Measurements from ENCODE around the gene SHOX.

SHOX gene

DNA sequence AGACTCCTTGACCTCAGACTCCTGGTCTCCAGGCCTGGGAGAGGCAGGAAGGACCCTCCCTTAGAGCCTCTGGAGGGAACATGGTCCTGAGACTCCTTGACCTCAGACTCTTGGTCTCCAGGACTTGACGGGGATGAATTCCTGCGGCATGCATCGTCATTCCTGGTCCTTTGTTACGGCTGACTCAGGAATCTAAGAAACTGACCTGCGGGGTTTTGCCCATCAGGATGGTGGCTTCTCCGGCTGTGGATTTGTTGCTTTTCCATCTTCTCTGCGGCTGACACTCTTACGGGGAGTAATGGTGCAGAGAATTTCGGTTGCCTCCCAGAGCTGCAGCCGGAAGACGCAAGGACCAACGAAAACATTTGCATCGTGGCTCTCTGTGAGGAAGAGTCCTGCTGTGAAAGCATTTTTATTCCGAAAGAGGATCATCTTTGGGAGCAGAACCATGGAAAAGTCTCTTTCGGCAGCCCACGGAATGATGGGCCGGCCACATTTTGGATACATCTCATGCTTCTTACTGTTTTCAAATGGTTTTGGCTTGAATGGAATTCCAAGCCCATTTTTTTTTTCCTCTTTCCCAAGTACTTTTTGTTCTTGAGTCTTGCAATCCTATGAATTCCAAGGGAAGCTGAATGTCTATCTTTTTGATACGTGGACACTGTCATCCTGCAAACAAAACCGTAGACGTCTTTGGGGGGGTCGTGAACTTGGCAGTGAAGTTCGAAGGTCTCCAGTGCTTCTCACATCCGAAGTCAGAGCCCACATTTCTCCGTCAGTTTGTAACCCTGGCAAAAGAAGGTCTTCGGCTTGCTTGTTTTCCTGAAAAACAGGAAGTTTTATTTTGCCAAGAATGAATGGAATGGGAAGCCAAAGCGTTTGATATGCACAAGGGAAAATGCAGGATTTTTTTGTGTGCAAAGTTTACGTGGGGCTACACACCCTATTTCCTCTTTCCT is 36.5 kb downstream of the SHOX start:
- DNase-seq (ENCODE audit: low spot score) = no peak

DNA sequence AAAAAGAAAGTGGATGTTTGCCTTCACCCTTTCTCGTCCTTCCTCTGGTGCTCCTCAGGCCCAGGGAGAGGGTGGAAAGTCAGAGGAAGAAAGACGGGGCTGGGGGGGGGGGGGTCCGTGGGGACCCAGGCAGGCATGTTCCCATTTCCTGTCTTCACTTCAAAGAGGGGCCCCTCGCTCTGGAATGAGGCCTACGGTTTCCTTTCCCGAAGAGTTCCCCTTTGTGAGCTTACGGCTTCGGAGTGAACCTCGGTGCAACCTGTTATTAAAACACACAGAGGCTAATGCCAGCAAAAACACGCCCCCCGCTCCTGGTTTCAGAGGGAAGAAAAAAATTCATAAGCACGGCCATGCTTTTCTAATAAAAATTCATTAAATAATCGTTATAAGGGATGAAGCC is 40.1 kb downstream of the SHOX start:
- no peak for DNase-seq (ENCODE audit: low spot score)

- DNase-seq (ENCODE audit: low spot score) = no peak
Observed at GRCh38 chrX:672931-673330, 42.3 kb downstream of the SHOX start.

- DNase-seq (ENCODE audit: low spot score) = no peak
Observed at GRCh38 chrX:675279-675954, 44.8 kb downstream of the SHOX start.

DNA sequence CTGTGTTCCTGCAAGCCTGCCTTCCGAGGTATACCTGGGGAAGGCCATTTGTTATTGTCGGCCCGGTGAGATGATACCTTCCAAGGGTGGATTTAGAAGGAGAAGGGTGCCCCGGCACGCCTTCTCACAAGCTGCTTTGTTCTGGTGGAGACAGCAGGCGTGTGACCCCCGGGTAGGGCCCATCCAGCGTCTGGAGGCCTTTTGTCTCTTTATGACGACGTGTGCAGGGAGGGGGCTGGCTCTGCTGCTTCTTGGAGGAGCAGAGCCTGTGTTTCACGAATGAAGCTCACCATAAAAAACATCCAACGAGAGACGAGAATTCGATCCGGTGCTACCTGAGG is 45.3 kb downstream of the SHOX start:
- DNase-seq (ENCODE audit: low spot score) = no peak

DNA sequence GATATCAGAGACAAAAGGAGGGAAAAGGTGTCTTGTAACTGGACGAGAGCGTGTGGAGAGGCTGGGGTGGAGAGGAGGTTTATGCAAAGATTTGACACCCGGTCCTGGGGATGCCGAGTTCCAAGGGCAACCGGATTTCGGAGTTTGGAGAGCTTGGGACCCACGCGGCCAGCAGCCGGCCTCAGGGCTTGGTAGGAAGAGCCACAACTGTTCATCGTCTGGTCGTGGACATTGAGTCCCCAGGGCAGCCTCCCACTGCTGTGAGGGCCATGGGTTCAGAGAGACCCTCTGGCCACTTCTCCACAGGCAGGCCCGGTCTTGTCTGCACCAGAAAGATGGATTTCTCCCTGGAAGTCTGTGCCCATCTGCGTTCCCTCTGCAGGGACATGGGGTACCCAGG is 46.8 kb downstream of the SHOX start:
- DNase-seq (ENCODE audit: low spot score) = no peak

DNA sequence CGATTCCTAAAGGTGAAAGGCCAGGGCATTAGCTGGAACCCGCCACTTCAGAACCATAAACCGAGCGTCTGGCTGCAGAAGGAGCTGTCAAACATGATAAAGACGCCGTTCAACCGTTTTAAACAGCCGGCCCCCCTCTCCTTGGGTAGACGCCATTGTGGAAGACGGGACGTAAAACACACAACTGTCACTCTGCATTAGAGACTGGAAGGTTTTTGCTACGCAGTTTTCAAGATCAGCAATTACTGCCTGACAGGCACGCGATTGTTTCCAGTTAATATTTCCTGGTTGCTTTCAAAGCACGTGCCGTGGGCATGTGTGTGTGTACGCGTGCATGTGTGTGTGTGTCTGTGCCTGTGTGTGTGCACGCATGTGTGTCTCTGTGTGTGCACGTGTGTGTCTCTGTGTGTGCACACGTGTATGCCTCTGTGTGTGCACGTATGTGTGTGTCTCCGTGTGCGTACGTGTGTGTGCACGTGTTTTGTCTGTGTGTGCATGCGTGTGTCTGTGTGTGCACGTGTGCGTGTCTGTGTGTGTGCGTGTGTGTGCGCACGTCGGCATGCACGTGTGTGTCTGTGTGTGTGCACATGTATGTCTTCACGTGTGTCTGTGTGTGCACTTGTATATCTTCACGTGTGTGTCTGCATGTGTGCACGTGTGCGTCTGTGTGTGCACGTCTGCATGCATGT is 48.8 kb downstream of the SHOX start:
- DNase-seq (ENCODE audit: low spot score) = no peak

- no peak for DNase-seq (ENCODE audit: low spot score)
Observed at GRCh38 chrX:680062-680461, 49.5 kb downstream of the SHOX start.

GRCh38 chrX:681989-682388 is 51.4 kb downstream of the SHOX start:
- DNase-seq (ENCODE audit: low spot score) = no peak

GRCh38 chrX:682892-683291 is 52.3 kb downstream of the SHOX start:
- DNase-seq (ENCODE audit: low spot score) = no peak

GRCh38 chrX:683576-683975 is 53.0 kb downstream of the SHOX start:
- no peak for DNase-seq (ENCODE audit: low spot score)

- no peak for DNase-seq (ENCODE audit: low spot score)
Observed at GRCh38 chrX:685120-686032, 54.8 kb downstream of the SHOX start.

- no peak for DNase-seq (ENCODE audit: low spot score)
Observed at GRCh38 chrX:689983-690382, 59.4 kb downstream of the SHOX start.

DNA sequence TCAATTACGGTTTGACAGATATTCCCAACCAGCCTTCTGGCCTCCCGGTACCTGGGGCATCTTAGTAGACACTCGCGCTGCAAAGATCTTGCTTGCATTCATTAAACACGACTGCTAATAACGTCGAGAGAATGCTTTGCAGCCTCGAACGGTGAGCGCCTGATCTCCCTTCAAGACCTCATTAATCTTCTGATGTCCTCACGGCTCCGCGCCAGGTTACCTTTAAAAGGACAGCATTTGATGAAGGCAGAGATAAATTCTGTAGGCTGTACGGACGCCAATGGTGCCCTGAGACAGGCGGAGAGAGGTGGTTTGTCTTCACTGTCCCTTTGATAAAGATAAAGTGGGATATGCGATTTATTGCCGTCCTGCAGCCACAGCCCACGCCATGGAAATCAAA is 64.2 kb downstream of the SHOX start:
- DNase-seq (ENCODE audit: low spot score) = no peak

- no peak for DNase-seq (ENCODE audit: low spot score)
Observed at GRCh38 chrX:698206-698605, 67.6 kb downstream of the SHOX start.

DNA sequence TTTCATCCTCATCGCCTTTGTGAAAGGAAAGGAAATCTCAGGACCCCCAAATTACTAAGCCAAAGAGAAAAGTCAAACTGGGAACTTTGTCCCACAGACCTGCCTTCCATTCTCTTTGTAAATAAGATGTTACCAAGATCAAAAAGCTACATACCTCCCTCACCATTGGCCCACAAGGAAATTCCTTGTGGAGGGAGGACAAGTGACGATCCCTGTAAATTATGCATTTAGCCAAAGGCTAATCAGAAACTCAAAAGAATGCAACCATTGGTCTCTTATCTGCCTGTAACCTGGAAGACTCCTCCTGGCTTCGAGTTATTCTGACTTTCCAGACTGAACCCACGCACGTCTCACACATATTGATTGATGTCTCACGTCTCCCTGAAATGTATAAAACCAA is 70.3 kb downstream of the SHOX start:
- DNase-seq (ENCODE audit: low spot score) = no peak

DNA sequence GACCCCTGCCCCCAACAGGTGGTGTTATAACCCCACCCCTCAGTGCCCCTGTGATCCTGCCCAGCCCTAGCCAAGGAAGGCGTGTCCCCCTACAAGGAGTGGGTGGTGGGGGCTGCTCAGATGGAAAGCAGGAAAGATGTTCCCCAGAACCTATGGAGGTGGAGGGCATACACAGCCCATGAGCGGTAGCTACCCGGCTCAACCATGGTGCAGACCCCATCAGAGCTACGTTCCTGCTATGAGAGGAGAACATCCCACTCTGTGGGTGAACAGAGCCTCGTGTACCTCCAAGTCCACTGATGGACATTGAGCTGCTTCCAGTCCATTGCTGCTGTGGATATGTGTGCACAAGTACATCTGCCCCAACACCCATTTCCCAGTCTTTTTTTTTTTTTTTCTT is 71.1 kb downstream of the SHOX start:
- DNase-seq (ENCODE audit: low spot score) = no peak

- DNase-seq (ENCODE audit: low spot score) = no peak
Observed at GRCh38 chrX:703466-703865, 72.9 kb downstream of the SHOX start.

- DNase-seq (ENCODE audit: low spot score) = no peak
Observed at GRCh38 chrX:703866-704265, 73.3 kb downstream of the SHOX start.

Measured in CD4-positive, alpha-beta T cell treated with Interleukin-15 for 4 hours (primary cell).